ENCODE measurements around the gene C3orf18. TPM values are rescaled to one million over a fixed set of nuclear protein-coding genes. Genes with fewer than 3 reads are reported as not detected.

Gene C3orf18
- total and polyA plus RNA-seq, 9 of the 15 experiments (the other 6 are each of a cell fraction or from before 2014, with no cell fraction given) = 0.01 to 2.3 (median 0.94) TPM

- TF ChIP-seq CHD7 (IDR thresholded peaks at IDR 0.05; ENCODE audit: low read depth, low read length) (no peak), ZNF77 (CRISPR knock-in tag; IDR thresholded peaks at IDR 0.05) (no peak), ILK (tag; IDR thresholded peaks at IDR 0.05; ENCODE audit: borderline replicate concordance, low read depth) (no peak)
Observed at GRCh38 chr3:50600841-50601591, 33.5 kb upstream of the C3orf18 start (continued).
